ENCODE data around the gene CFAP61. TPM values are rescaled to one million over a fixed set of nuclear protein-coding genes. Genes with fewer than 3 reads are reported as not detected.

CFAP61 gene
- total and polyA plus RNA-seq, 9 of the 15 experiments (the other 6 are each of a cell fraction or from before 2014, with no cell fraction given), result 0.11 TPM; not detected in 8

DNA sequence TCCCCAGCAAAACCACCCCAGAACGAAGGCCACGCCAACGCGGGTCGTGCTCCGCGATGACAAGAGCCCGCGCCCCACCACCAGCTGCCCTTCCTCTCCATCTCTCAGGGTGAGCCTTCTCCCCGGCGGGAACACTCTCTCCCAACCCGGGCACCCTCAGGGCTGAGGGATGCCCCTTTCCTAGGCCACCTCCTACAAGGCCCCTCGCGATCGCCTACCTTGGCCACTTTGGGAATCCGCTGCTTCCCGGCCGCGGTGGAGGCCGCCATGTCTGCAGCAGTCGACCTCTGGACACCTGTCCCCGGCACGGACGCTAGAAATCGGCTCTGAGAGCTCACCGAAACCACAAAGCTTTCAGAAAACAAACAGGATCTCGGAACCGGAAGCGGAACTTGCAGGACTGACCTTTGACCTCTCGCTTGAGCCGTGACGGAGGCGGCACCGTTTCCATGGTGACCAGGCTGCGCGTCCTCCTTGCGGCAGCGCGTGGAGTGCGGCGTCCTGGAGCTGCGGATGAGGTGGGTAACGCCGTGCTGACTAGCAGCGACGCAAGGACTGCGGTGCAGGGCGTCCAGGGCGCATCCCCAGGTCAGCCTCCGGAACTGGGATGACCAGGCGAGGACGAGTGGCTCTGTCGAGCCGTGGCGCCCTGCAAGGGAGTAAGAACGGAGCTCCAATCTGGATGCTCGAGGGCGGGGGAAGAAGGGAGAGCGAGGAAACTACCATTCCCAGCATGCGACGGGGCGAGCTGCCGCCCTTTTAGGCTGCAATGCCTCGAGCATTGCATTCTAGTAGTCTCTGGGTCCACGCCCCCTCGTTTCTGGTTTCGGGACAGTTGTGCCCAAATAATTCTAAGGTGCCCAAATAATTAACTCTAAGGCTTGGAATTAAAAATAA lies at the start of gene CFAP61, which contains the start of gene CRNKL1 (continued):
- TF ChIP-seq MXD1 (CRISPR knock-in tag; IDR thresholded peaks at IDR 0.05; ENCODE audit: borderline replicate concordance, poor library complexity, severe bottlenecking), result peak; percentile 95
- TF ChIP-seq, protein P1, sequence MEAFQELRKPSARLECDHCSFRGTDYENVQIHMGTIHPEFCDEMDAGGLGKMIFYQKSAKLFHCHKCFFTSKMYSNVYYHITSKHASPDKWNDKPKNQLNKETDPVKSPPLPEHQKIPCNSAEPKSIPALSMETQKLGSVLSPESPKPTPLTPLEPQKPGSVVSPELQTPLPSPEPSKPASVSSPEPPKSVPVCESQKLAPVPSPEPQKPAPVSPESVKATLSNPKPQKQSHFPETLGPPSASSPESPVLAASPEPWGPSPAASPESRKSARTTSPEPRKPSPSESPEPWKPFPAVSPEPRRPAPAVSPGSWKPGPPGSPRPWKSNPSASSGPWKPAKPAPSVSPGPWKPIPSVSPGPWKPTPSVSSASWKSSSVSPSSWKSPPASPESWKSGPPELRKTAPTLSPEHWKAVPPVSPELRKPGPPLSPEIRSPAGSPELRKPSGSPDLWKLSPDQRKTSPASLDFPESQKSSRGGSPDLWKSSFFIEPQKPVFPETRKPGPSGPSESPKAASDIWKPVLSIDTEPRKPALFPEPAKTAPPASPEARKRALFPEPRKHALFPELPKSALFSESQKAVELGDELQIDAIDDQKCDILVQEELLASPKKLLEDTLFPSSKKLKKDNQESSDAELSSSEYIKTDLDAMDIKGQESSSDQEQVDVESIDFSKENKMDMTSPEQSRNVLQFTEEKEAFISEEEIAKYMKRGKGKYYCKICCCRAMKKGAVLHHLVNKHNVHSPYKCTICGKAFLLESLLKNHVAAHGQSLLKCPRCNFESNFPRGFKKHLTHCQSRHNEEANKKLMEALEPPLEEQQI (IDR thresholded peaks at IDR 0.05), result no peak
- TF ChIP-seq PHB2 (IDR thresholded peaks at IDR 0.05; ENCODE audit: low read depth), result no peak
- TF ChIP-seq NFATC3 (IDR thresholded peaks at IDR 0.05), result no peak
- no peak for TF ChIP-seq RHOXF2B (CRISPR knock-in tag; conservative IDR thresholded peaks at IDR 0.05)
- no peak for TF ChIP-seq JUND (IDR thresholded peaks at IDR 0.05; ENCODE audit: borderline replicate concordance, low read depth, low read length)
- TF ChIP-seq JUND (tag; IDR thresholded peaks at IDR 0.05; ENCODE audit: borderline replicate concordance, low read depth, low read length), result no peak
- no peak for TF ChIP-seq EZH2 (IDR thresholded peaks at IDR 0.05; ENCODE audit: borderline replicate concordance, low read depth, low read length)
- TF ChIP-seq, protein P2, sequence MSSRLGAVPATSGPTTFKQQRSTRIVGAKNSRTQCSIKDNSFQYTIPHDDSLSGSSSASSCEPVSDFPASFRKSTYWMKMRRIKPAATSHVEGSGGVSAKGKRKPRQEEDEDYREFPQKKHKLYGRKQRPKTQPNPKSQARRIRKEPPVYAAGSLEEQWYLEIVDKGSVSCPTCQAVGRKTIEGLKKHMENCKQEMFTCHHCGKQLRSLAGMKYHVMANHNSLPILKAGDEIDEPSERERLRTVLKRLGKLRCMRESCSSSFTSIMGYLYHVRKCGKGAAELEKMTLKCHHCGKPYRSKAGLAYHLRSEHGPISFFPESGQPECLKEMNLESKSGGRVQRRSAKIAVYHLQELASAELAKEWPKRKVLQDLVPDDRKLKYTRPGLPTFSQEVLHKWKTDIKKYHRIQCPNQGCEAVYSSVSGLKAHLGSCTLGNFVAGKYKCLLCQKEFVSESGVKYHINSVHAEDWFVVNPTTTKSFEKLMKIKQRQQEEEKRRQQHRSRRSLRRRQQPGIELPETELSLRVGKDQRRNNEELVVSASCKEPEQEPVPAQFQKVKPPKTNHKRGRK (tag; IDR thresholded peaks at IDR 0.05), result no peak
- TF ChIP-seq RBFOX2 (IDR thresholded peaks at IDR 0.05; ENCODE audit: low read depth, low read length), result peak; percentile 78
- no peak for TF ChIP-seq HOXB6 (CRISPR knock-in tag; IDR thresholded peaks at IDR 0.05; ENCODE audit: borderline replicate concordance)
- 0 out of 2 replicates have a peak, but pooled peaks have one; percentile 39 for TF ChIP-seq ZNF263 (CRISPR knock-in tag; IDR thresholded peaks at IDR 0.05; ENCODE audit: borderline replicate concordance)
- TF ChIP-seq MNT (conservative IDR thresholded peaks at IDR 0.05), result peak; percentile 99 to 100
- TF ChIP-seq, protein P3, sequence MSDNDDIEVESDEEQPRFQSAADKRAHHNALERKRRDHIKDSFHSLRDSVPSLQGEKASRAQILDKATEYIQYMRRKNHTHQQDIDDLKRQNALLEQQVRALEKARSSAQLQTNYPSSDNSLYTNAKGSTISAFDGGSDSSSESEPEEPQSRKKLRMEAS (CRISPR knock-in tag; IDR thresholded peaks at IDR 0.05), result peak; percentile 96
- no peak for TF ChIP-seq ARNT (IDR thresholded peaks at IDR 0.05)
- no peak for TF ChIP-seq ZNF717 (CRISPR knock-in tag; IDR thresholded peaks at IDR 0.05)
- TF ChIP-seq, protein P4, sequence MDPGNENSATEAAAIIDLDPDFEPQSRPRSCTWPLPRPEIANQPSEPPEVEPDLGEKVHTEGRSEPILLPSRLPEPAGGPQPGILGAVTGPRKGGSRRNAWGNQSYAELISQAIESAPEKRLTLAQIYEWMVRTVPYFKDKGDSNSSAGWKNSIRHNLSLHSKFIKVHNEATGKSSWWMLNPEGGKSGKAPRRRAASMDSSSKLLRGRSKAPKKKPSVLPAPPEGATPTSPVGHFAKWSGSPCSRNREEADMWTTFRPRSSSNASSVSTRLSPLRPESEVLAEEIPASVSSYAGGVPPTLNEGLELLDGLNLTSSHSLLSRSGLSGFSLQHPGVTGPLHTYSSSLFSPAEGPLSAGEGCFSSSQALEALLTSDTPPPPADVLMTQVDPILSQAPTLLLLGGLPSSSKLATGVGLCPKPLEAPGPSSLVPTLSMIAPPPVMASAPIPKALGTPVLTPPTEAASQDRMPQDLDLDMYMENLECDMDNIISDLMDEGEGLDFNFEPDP (CRISPR knock-in tag; IDR thresholded peaks at IDR 0.05), result no peak
- no peak for TF ChIP-seq ZNF41 (CRISPR knock-in tag; conservative IDR thresholded peaks at IDR 0.05)
